WERI-Rb-1 (cell line): ENCODE measurements around the gene AHCYL1.

Source experiments
- DNase-seq: peaks from one replicate; pipeline ENCODE4 v3.0.0-alpha.2; 2020
- H3K27ac ChIP-seq: fragments of 250-450 bp; sonication (Bioruptor Pico); 2 replicates; pipeline ENCODE4 v1.5.1; 2020; ENCODE audit warnings: mild to moderate bottlenecking, moderate library complexity
- H3K27me3 ChIP-seq: fragments of 250-450 bp; sonication (Bioruptor Pico); 2 replicates; pipeline ENCODE4 v1.5.1; 2021; ENCODE audit warnings: mild to moderate bottlenecking, low read depth, moderate library complexity; ENCODE audit not compliant: insufficient read depth, severe bottlenecking
- H3K36me3 ChIP-seq: fragments of 250-450 bp; sonication (Bioruptor Pico); 2 replicates; pipeline ENCODE4 v1.5.1; 2020; ENCODE audit warnings: mild to moderate bottlenecking, moderate library complexity
- H3K4me3 ChIP-seq: 2 replicates; pipeline ENCODE4 v1.5.1; 2011; ENCODE audit warnings: low read depth, mild to moderate bottlenecking, control low read depth, low read length
- H3K9me3 ChIP-seq: fragments of 250-450 bp; sonication (Bioruptor Pico); 2 replicates; pipeline ENCODE4 v1.5.1; 2021; ENCODE audit warnings: mild to moderate bottlenecking, moderate library complexity; ENCODE audit not compliant: severe bottlenecking
- TF ChIP-seq, protein P1 (sequence below): IDR thresholded peaks from 2 replicates; pipeline ENCODE4 v1.5.1; 2011; ENCODE audit warnings: low read depth, mild to moderate bottlenecking, control low read depth, inconsistent platforms, low read length

AHCYL1 gene

DNA sequence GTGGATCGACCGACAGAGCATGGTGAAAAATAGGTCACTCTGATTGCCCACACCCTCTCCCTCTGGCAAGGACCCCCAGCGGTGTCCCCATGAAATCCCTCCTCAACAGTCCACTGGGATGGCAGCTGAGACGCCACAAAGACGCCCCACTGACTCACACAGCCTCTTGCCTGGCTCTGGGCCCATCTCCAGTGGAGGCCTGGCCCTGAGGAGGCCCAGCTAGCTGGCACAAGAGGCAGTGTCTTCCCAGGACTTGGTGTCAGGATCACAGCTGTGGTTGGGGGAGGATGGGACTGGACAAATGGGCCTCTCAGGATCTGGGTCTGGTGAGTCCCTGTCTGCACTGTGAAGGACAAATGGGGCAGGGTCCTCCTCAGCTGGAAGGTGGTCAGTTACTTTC lies 81.3 kb downstream of the AHCYL1 start:
- Histone ChIP-seq H3K27me3 (no peaks in the 10 kb centered on the region), H3K36me3 (no peaks in the 10 kb centered on the region; the same call in 1 of the 2 replicates), H3K9me3 (no peaks in the 10 kb centered on the region), H3K4me3 (no peak overlapping the region), H3K27ac (no peak overlapping the region)
- TF ChIP-seq, protein P1, sequence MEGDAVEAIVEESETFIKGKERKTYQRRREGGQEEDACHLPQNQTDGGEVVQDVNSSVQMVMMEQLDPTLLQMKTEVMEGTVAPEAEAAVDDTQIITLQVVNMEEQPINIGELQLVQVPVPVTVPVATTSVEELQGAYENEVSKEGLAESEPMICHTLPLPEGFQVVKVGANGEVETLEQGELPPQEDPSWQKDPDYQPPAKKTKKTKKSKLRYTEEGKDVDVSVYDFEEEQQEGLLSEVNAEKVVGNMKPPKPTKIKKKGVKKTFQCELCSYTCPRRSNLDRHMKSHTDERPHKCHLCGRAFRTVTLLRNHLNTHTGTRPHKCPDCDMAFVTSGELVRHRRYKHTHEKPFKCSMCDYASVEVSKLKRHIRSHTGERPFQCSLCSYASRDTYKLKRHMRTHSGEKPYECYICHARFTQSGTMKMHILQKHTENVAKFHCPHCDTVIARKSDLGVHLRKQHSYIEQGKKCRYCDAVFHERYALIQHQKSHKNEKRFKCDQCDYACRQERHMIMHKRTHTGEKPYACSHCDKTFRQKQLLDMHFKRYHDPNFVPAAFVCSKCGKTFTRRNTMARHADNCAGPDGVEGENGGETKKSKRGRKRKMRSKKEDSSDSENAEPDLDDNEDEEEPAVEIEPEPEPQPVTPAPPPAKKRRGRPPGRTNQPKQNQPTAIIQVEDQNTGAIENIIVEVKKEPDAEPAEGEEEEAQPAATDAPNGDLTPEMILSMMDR, result no peak
- no peak for DNase-seq

GRCh38 chr1:110067479-110067892 lies 82.9 kb downstream of the AHCYL1 start:
- H3K4me3 ChIP-seq, result no peak overlapping the region
- H3K9me3 ChIP-seq, result no peaks in the 10 kb centered on the region
- no peak for DNase-seq
- no peak overlapping the region for H3K27ac ChIP-seq
- TF ChIP-seq, protein P1, result no peak
- no peaks in the 10 kb centered on the region; the same call in 1 of the 2 replicates for H3K36me3 ChIP-seq
- no peaks in the 10 kb centered on the region for H3K27me3 ChIP-seq

DNA sequence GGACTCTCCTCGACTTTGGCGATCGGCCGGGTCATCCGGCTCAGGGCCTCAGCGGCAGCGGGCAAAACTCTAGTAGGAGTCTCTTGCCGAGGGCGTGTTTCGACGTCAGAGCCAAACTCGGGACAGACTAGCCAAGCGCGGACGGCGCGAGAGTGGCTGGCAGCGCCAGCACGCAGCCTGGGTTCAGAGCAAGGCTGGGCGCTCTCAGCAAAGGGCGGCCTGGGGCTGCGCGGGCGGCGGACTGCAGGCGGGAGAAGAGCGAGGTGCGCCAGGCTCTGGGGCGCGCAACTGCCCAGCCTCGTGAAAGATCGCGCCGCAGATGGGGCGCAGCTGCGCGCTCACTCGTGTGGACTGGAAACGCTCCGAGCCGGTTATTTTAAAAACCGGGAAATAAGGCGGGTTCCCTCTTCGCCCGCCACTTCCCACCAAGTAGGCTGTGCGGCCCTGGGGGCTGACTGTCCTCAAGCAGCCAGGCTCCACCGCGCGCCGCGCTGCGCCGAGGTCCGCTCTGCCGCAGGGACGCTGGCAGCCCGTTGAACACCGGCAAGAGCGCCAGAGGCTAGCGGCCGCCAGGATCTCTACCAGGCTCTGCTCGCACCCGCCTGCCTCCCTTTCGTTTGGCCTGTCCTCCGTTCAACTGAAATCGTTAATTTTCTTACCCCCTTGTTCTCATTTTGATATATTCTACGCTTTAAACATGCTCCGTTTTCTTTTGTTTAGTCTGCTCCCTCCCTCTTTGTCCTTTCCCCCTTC lies 83.5 kb downstream of the AHCYL1 start:
- no peak for DNase-seq
- H3K4me3 ChIP-seq, result no peak overlapping the region

GRCh38 chr1:110068646-110069403 lies 84.3 kb downstream of the AHCYL1 start:
- no peaks in the 10 kb centered on the region for H3K36me3 ChIP-seq
- no peaks in the 10 kb centered on the region for H3K27me3 ChIP-seq
- TF ChIP-seq, protein P1, result no peak
- no peaks in the 10 kb centered on the region for H3K9me3 ChIP-seq
- DNase-seq, result no peak
- H3K27ac ChIP-seq, result no peak overlapping the region
- H3K4me3 ChIP-seq, result no peak overlapping the region

More for the DNA sequence above, 83.5 kb downstream of the AHCYL1 start:
- H3K27ac ChIP-seq, result no peak overlapping the region
- TF ChIP-seq, protein P1, result no peak
- H3K9me3 ChIP-seq, result no peaks in the 10 kb centered on the region
- H3K27me3 ChIP-seq, result no peaks in the 10 kb centered on the region
- no peaks in the 10 kb centered on the region for H3K36me3 ChIP-seq

DNA sequence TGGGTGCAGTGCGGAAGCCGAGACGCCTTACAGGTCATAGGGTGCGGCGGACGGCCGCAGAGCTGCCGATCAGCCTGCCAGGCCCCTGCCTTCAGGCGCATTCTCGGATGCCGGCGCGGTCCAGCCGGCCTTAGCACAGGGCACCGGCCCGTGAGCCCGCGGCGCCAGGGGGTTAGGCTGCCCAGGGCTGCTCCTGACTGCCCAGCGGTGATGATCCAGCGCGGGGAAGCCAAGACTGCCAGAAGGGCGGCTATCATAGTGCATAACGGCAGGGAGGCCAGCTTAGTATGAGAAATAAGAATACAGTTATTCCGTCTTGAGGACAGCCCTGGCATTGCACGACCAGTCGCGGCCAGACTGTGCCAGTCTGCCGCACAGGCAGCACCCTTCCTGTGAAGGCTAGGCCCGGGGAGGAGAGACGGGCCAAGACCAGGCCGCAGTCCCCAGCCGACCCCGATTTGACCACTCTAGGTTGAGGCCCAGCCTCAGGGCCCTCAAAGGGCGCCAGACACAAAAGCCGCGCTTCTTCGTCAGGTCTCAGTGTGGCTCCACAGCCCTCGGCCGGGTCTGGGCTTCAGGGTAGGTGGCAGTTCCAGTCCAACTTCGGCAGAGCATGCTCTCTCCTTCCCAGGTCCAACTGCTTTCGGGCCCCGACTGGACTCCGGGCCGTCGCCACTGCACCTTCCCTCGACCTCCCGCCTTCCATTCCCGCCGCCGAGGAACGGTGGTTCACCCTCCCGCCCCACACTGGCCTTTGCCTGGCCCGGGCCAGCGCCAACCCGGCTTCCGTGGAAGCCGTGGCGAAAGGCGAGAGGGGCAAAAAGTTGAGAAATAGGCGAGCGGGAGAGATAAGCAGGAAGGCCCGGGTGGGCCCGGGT lies 85.1 kb downstream of the AHCYL1 start:
- Histone ChIP-seq H3K27ac (no peak overlapping the region), H3K36me3 (no peaks in the 10 kb centered on the region), H3K27me3 (no peaks in the 10 kb centered on the region), H3K9me3 (no peaks in the 10 kb centered on the region), H3K4me3 (no peak overlapping the region)
- DNase-seq, result no peak
- TF ChIP-seq, protein P1, result no peak
